D721Med (cell line): ENCODE measurements around the gene PRELID2.

ENCODE experiments used
- DNase-seq: peaks from one replicate; pipeline ENCODE4 v3.0.0; 2011; ENCODE audit warnings: low spot score; ENCODE audit not compliant: insufficient read length
- FAIRE-seq: peaks from 2 replicates; lab custom pipeline; 2011; peaks lifted over from hg19 to GRCh38; lab: Jason Lieb, UNC
- TF ChIP-seq, protein P1 (sequence below): IDR thresholded peaks from 2 replicates; pipeline ENCODE4 v1.5.1; 2012; ENCODE audit warnings: mild to moderate bottlenecking, control low read depth; ENCODE audit not compliant: insufficient read depth; ENCODE audit errors: missing control alignments

The PRELID2 gene

DNA sequence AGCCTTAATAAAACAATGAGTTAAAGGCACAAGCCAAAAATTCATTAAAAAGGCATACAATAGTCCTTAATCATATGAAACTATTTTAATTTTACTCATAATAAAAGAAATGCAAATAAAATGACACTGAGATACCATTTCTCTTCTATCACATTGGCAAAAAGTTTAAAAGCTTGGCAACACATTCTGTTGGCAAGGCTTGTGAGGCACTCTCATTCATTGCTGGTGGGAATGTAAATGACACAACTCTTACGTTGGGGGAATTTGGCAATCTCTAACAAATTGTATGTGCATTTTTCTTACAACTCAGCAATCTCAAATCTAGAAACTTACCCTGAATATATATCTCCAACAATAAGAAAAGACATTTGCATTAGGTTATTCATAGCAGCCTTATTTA lies 111.6 kb downstream of the PRELID2 start:
- TF ChIP-seq, protein P1, sequence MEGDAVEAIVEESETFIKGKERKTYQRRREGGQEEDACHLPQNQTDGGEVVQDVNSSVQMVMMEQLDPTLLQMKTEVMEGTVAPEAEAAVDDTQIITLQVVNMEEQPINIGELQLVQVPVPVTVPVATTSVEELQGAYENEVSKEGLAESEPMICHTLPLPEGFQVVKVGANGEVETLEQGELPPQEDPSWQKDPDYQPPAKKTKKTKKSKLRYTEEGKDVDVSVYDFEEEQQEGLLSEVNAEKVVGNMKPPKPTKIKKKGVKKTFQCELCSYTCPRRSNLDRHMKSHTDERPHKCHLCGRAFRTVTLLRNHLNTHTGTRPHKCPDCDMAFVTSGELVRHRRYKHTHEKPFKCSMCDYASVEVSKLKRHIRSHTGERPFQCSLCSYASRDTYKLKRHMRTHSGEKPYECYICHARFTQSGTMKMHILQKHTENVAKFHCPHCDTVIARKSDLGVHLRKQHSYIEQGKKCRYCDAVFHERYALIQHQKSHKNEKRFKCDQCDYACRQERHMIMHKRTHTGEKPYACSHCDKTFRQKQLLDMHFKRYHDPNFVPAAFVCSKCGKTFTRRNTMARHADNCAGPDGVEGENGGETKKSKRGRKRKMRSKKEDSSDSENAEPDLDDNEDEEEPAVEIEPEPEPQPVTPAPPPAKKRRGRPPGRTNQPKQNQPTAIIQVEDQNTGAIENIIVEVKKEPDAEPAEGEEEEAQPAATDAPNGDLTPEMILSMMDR = no peak
- no peak for FAIRE-seq
- DNase-seq = no peak

DNA sequence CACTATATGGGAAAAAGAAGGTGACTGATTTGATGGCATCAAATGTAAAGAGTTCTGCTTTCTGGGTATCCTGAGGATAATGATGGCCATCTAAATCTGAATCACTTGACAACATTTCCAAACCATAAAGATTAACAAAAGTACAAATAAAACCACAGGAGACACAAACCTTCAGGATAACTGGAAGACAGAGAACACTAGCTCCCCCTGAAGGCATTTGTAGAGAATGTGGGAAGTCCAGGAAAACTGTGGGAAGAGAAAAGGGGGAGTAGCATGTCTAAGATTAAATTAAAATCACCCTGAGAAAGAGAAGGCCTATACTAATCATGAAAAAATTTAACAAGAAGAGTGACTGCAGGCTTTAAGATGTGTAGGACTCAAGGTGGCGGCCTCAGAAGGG lies 116.2 kb downstream of the PRELID2 start:
- TF ChIP-seq, protein P1 = peak; percentile 46
- DNase-seq (no peak), FAIRE-seq (no peak)

DNA sequence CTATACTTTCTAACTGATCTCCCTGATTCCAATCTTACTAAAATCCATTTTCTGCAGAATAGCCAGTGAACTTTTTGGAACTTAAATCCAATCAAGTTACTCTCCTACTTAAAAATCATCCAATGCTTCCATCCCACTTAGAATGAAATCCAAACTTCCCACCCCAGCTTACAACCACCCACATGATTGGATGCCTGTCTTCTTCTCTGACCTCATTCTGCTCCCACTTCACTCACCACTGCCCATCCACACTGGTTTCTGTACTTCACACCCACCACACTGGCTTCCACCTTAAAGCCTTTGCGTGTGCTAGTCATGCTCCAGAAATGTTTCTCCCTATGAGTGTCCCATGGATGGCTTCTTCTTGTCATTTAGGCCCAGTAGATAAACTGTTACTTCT lies 119.7 kb downstream of the PRELID2 start:
- TF ChIP-seq, protein P1 = no peak
- FAIRE-seq (no peak), DNase-seq (no peak)

DNA sequence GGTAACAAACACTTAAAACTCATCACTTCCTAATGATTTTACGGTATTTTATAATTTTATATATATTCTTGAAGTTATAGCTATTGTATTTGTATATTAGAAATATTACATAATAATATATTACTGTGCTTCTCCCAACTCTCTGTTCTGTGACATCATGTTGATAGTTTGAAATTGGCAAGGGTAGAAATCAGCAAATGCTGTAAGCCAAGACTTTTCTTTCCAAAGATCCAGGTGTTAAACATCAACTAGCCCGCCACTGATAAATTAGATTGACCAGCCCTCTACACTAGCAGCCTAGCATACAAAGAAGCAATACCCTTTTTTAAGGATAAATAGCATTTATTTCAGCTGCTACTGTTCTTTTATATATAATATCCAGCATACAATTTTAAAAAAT lies 122.9 kb downstream of the PRELID2 start:
- TF ChIP-seq, protein P1 = no peak
- DNase-seq (no peak), FAIRE-seq (no peak)

DNA sequence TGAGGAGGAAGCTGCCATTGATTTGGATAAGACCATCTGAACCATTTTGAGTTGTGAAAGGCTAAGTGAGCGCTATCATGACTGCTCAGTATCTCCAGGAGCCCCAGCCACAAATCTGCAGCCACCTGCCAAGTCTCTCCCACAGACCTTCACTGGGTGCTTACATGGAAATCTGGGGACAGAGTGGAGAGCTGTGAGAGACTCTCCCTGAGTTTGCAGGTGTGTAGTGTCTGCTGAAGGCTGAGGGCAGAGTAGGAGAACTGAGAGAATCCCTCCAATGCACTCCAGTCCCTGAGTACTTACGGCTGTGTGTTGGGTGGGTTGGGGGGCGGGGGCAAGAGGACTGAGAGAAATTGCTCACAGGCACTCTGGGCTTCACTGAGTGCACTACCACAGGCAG lies 123.7 kb downstream of the PRELID2 start:
- TF ChIP-seq, protein P1 = no peak
- DNase-seq (no peak), FAIRE-seq (no peak)
